HepG2 (cell line): ENCODE results near the gene COQ5. TPM values are rescaled to one million over a fixed set of nuclear protein-coding genes. Genes with fewer than 3 reads are reported as not detected.

Experiments used
- ATF2 ChIP-seq: sonication (generic); formaldehyde crosslinking; IDR thresholded peaks from 2 replicates; pipeline ENCODE4 v1.4.0; 2020; ENCODE audit warnings: missing genetic modification reagents
- CREM ChIP-seq, 2 experiments: sonication (generic) in 1 of 2; formaldehyde crosslinking in 1 of 2; IDR thresholded peaks; 2 replicates each; pipeline versions ENCODE4 v1.4.0 to v1.6.1; 2016 to 2020; ENCODE audit warnings: antibody characterized with exemption in 1 of 2, mild to moderate bottlenecking in 1 of 2, missing genetic modification reagents in 1 of 2
- DMAP1 ChIP-seq: IDR thresholded peaks from 2 replicates; pipeline ENCODE4 v1.6.1; 2016
- GATAD1 ChIP-seq: IDR thresholded peaks from 2 replicates; pipeline ENCODE4 v1.6.1; 2016; ENCODE audit warnings: missing genetic modification reagents, missing compliant biosample characterization
- KDM5B ChIP-seq: sonication (generic); formaldehyde crosslinking; IDR thresholded peaks from 2 replicates; pipeline ENCODE4 v1.4.0; 2020; ENCODE audit warnings: missing genetic modification reagents, mild to moderate bottlenecking, borderline replicate concordance
- LBX2 ChIP-seq: sonication (generic); formaldehyde crosslinking; IDR thresholded peaks from 2 replicates; pipeline ENCODE4 v1.5.0; 2020; ENCODE audit warnings: missing genetic modification reagents, mild to moderate bottlenecking, borderline replicate concordance
- MAFF ChIP-seq: IDR thresholded peaks from 2 replicates; pipeline ENCODE4 v1.6.1; 2011; ENCODE audit warnings: low read depth, low read length, improper control_type of control experiment
- MTF2 ChIP-seq: sonication (generic); formaldehyde crosslinking; IDR thresholded peaks from 2 replicates; pipeline ENCODE4 v1.5.0; 2020; ENCODE audit warnings: missing genetic modification reagents, borderline replicate concordance
- MXD3 ChIP-seq: IDR thresholded peaks from 2 replicates; pipeline ENCODE4 v1.6.1; 2016; ENCODE audit warnings: mild to moderate bottlenecking, missing biosample characterization, missing genetic modification reagents
- PHF5A ChIP-seq: IDR thresholded peaks from one replicate; pipeline ENCODE4 v1.6.1; 2018; ENCODE audit warnings: low read depth, missing genetic modification reagents; ENCODE audit not compliant: unreplicated experiment
- POGK ChIP-seq: sonication (generic); formaldehyde crosslinking; conservative IDR thresholded peaks from 2 replicates; pipeline ENCODE4 v1.8.0; 2022; ENCODE audit warnings: mild to moderate bottlenecking, moderate library complexity, missing genetic modification reagents
- POLR2A ChIP-seq, 2 experiments: IDR thresholded peaks; 2 replicates each; pipeline ENCODE4 v1.6.1; 2011; ENCODE audit warnings: low read depth in 2 of 2, low read length in 2 of 2, mild to moderate bottlenecking in 1 of 2, moderate library complexity in 1 of 2; ENCODE audit not compliant: insufficient read depth in 1 of 2
- SKI ChIP-seq: fragments of 450-650 bp; IDR thresholded peaks from one replicate; pipeline ENCODE4 v1.6.1; 2018; ENCODE audit warnings: mild to moderate bottlenecking; ENCODE audit not compliant: partially characterized antibody
- TAF1 ChIP-seq: sonication (generic); formaldehyde crosslinking; IDR thresholded peaks from 2 replicates; pipeline ENCODE4 v1.4.0; 2020; ENCODE audit warnings: missing genetic modification reagents
- TSC22D2 ChIP-seq: sonication (generic); formaldehyde crosslinking; IDR thresholded peaks from 2 replicates; pipeline ENCODE4 v1.5.1; 2020; ENCODE audit warnings: missing genetic modification reagents, mild to moderate bottlenecking, borderline replicate concordance
- ZNF512B ChIP-seq: sonication (generic); formaldehyde crosslinking; IDR thresholded peaks from 2 replicates; pipeline ENCODE4 v1.5.1; 2020; ENCODE audit warnings: missing genetic modification reagents, mild to moderate bottlenecking, borderline replicate concordance
- ZNF569 ChIP-seq: sonication (generic); formaldehyde crosslinking; IDR thresholded peaks from 2 replicates; pipeline ENCODE4 v1.5.0; 2020; ENCODE audit warnings: mild to moderate bottlenecking, missing genetic modification reagents, moderate library complexity, borderline replicate concordance
- ZNF775 ChIP-seq: sonication (generic); formaldehyde crosslinking; IDR thresholded peaks from 2 replicates; pipeline ENCODE4 v1.4.0; 2020; ENCODE audit warnings: missing genetic modification reagents, mild to moderate bottlenecking, moderate library complexity, borderline replicate concordance
- ZNF816 ChIP-seq: sonication (generic); formaldehyde crosslinking; IDR thresholded peaks from 2 replicates; pipeline ENCODE4 v1.8.0; 2022; ENCODE audit warnings: missing genetic modification reagents, mild to moderate bottlenecking, borderline replicate concordance
- polyA plus RNA-seq, 8 experiments: library from polyadenylated mRNA; depleted of rRNA in 3 of 8; stranded (reverse) in 7 of 8; unstranded in 1 of 8; fragments of >200 nt; fragmentation: Illumina TruSeq in 4 of 8; extraction: Trizol in 4 of 8; gene quantifications; 2 replicates each; pipeline versions ENCODE4 v1.2.1 to v1.2.3, GENCODE V29; 2011 to 2016; ENCODE audit warnings: low read depth in 4 of 8, missing spikeins in 1 of 8, mixed read lengths in 1 of 8; ENCODE audit not compliant: insufficient read depth in 1 of 8
- total RNA-seq, 5 experiments: library from RNA; depleted of rRNA; stranded (reverse); fragments of >200 nt; fragmentation: Illumina TruSeq; extraction: Trizol; gene quantifications; 2 replicates each; pipeline ENCODE4 v1.2.3, GENCODE V29; 2016; ENCODE audit warnings: low read depth in 1 of 5
- TF ChIP-seq, protein P1 (sequence below): sonication (generic); formaldehyde crosslinking; IDR thresholded peaks from 2 replicates; pipeline ENCODE4 v1.5.0; 2020; ENCODE audit warnings: mild to moderate bottlenecking, missing genetic modification reagents, borderline replicate concordance

COQ5 gene
- total and polyA plus RNA-seq, 2 of the 13 experiments (the other 11 are each of a cell fraction or from before 2014, with no cell fraction given), result 36.4 to 41.5 TPM

DNA sequence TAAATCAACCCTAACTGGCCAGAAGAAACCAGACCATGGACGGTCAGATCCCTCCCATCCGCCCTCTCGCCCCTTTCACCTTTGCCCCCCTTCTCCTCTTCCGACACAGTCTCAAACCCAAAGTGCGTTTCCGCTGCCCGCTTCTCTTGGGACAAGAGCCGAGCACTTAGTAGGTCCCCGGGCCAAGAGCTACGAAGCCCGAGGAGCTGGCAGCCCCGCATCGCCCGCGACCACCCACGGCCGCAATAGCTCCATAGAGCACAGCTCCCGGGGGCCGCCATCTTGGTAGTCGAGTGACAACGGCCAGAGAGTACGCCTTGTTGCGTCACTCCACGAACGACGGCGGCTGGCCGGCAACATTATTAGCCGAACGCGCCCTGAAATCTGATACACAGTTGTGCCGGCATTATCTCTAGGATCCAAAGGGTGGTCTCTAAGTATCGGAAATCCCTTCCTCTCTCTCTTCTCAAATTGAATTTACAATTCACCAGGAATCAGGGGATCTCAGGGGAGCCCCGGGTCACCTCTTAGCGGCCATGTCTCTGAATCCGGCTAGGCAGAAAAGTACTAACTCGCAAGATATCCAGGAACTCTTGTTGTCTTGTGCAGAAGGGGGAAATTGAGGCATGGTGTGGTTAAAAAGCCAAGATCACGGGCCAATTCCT lies at the start of gene COQ5 (continued):
- TF ChIP-seq DMAP1 (CRISPR knock-in tag) (peak; percentile 86; the same call in 1 of the 2 replicates), ZNF816 (0 out of 2 replicates have a peak, but pooled peaks have one; percentile 62), MTF2 (CRISPR knock-in tag) (peak; percentile 41; the same call in 1 of the 2 replicates), POGK (peak; percentile 64; the same call in 1 of the 2 replicates), LBX2 (CRISPR knock-in tag) (no peak), POLR2A (IDR thresholded peaks at IDR 0.05; ENCODE audit: insufficient read depth in 1 of 2, low read depth in 2 of 2, low read length in 2 of 2) (peak; percentile 85 to 86), CREM (IDR thresholded peaks at IDR 0.05) (peak; percentile 92), CREM (CRISPR knock-in tag; IDR thresholded peaks at IDR 0.05) (peak; percentile 42; the same call in 1 of the 2 replicates), KDM5B (CRISPR knock-in tag) (peak; percentile 90; the same call in 1 of the 2 replicates), TAF1 (CRISPR knock-in tag) (peak; percentile 97), ZNF512B (CRISPR knock-in tag) (no peak), GATAD1 (CRISPR knock-in tag) (peak; percentile 93), ZNF569 (CRISPR knock-in tag) (no peak), TSC22D2 (CRISPR knock-in tag) (no peak), MAFF (no peak; the same call in 1 of the 2 replicates), MXD3 (CRISPR knock-in tag) (0 out of 2 replicates have a peak, but pooled peaks have one; percentile 27), ZNF775 (CRISPR knock-in tag) (no peak), ATF2 (CRISPR knock-in tag) (peak; percentile 94), PHF5A (CRISPR knock-in tag) (peak; percentile 43), SKI (peak; percentile 70)
- TF ChIP-seq, protein P1, sequence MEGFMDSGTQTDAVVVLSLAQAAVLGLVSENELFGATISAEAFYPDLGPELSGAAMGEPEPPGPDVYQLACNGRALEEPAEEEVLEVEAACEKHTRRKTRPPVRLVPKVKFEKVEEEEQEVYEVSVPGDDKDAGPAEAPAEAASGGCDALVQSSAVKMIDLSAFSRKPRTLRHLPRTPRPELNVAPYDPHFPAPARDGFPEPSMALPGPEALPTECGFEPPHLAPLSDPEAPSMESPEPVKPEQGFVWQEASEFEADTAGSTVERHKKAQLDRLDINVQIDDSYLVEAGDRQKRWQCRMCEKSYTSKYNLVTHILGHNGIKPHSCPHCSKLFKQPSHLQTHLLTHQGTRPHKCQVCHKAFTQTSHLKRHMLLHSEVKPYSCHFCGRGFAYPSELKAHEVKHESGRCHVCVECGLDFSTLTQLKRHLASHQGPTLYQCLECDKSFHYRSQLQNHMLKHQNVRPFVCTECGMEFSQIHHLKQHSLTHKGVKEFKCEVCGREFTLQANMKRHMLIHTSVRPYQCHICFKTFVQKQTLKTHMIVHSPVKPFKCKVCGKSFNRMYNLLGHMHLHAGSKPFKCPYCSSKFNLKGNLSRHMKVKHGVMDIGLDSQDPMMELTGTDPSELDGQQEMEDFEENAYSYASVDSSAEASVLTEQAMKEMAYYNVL (CRISPR knock-in tag), result no peak
